ENCODE data around the gene FCHSD2.
"Not testable (repeated sequence)": the region's sequence is repeated elsewhere in the genome, so short reads cannot be mapped to it uniquely, and the experiment has no call there.

The FCHSD2 gene

DNA sequence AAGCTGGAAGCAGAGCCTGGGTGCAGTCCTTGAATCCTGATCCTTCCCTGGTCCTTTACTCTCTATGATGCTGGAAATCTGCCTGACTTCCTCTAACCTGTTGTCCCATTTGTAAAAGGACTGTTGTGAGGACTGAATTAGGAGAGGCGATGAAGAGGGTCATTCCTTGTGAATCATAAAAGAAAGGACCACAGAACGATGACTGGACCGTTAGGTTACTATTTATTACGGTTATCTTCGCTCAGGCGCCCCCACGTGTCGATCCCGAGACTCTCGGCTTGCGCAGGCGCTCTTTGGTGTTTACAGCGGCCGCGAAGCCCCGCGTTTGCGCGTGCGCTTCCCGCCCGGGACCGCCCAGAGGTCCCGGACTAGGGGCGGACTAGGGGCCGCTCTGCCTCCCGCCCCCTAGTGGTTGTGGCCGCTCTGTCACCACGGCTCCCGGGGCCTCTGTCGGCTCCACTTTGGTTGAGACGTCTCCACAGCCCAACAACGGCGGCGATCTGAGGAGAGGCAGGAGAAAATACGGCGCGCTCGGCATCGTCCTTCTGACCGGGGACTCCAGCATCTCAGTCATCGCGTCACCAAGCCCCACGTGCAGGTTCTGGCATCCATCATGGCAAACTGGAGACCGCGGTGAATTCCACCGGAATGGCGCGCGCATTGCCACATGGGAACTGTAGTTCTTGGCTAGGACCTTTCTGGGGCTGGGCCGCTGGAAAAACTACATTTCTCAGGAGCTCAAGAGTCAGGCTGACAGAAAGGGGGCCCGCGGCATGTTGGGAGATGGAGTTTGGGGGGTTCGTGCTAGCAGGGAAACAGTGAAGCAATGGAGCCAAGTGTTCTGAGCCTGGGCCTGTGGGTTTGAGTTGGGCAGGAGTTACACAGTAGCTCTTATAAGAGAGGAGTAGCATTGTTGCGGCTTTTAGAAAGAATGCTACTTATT is 348.4 kb downstream of the FCHSD2 start, which contains the start of gene STARD10:
TSS of gene STARD10 (minus strand) at position 623 of the 943 bp plus-strand sequence. CDS start 12,866 bp downstream, outside the sequence.
- peak within 1 kb of the TSS; percentile 90 for H3K27ac ChIP-seq (ENCODE audit: low read length)
- H3K36me3 ChIP-seq (ENCODE audit: control insufficient read depth in 2 of 2, insufficient read depth in 2 of 2, low read length in 2 of 2), result no peaks in the 10 kb centered on the region
- no peaks in the 10 kb centered on the region for H3K9me3 ChIP-seq (ENCODE audit: control insufficient read depth in 2 of 2, low read length in 2 of 2)
- H3K4me3 ChIP-seq (ENCODE audit: low read length in 2 of 2), result peak within 1 kb of the TSS; percentile 86 to 90
- no peaks in the 10 kb centered on the region for H3K27me3 ChIP-seq (ENCODE audit: control insufficient read depth in 1 of 2, insufficient read depth in 2 of 2, low read length in 2 of 2)
- peaks cover 19% of the 10 kb centered on the region for H3K4me1 ChIP-seq (ENCODE audit: control insufficient read depth, insufficient read depth, low read length)
- peak within 1 kb of the TSS; percentile 69 to 75 for H3K9ac ChIP-seq (ENCODE audit: low read length in 2 of 2)

DNA sequence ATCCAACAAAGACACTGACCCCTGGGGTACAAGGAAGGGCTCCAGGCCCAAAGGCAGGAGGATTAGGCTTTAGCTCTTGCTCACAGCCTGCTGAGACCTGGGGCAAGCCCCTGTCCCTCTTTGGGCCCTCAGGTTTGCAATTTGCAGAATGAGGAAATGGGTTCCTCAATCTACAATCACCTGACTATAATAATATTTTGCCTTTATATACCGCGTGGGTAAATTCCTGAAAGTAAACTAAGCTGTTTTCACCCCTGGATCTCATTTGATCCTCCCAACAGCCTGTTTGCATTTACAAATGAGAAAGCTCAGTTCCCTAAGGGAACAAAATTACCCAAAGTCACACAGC is 349.1 kb downstream of the FCHSD2 start:
- Histone ChIP-seq H3K27ac (ENCODE audit: low read length) (peak overlapping the region; percentile 90), H3K4me3 (ENCODE audit: low read length in 2 of 2) (peak overlapping the region; percentile 86 to 90), H3K9ac (ENCODE audit: low read length in 2 of 2) (peak overlapping the region; percentile 36 to 69), H3K36me3 (ENCODE audit: control insufficient read depth in 2 of 2, insufficient read depth in 2 of 2, low read length in 2 of 2) (no peaks in the 10 kb centered on the region), H3K27me3 (ENCODE audit: control insufficient read depth in 1 of 2, insufficient read depth in 2 of 2, low read length in 2 of 2) (no peaks in the 10 kb centered on the region), H3K9me3 (ENCODE audit: control insufficient read depth in 2 of 2, low read length in 2 of 2) (no peaks in the 10 kb centered on the region), H3K4me1 (ENCODE audit: control insufficient read depth, insufficient read depth, low read length) (peaks cover 19% of the 10 kb centered on the region)

GRCh38 chr11:72792437-72793021 is 349.6 kb downstream of the FCHSD2 start:
- Histone ChIP-seq H3K36me3 (ENCODE audit: control insufficient read depth in 2 of 2, insufficient read depth in 2 of 2, low read length in 2 of 2) (no peaks in the 10 kb centered on the region), H3K27me3 (ENCODE audit: control insufficient read depth in 1 of 2, insufficient read depth in 2 of 2, low read length in 2 of 2) (no peaks in the 10 kb centered on the region), H3K4me3 (ENCODE audit: low read length in 2 of 2) (no peak overlapping the region), H3K9ac (ENCODE audit: low read length in 2 of 2) (peak overlapping the region; percentile 51 to 69), H3K9me3 (ENCODE audit: control insufficient read depth in 2 of 2, low read length in 2 of 2) (no peaks in the 10 kb centered on the region), H3K4me1 (ENCODE audit: control insufficient read depth, insufficient read depth, low read length) (peaks cover 19% of the 10 kb centered on the region), H3K27ac (ENCODE audit: low read length) (peak overlapping the region; percentile 90)

- not testable (repeated sequence) for H3K36me3 ChIP-seq (ENCODE audit: control insufficient read depth in 2 of 2, insufficient read depth in 2 of 2, low read length in 2 of 2); H3K9ac ChIP-seq (ENCODE audit: low read length in 2 of 2); H3K4me3 ChIP-seq (ENCODE audit: low read length in 2 of 2); H3K9me3 ChIP-seq (ENCODE audit: control insufficient read depth in 2 of 2, low read length in 2 of 2); H3K27ac ChIP-seq (ENCODE audit: low read length); H3K27me3 ChIP-seq (ENCODE audit: control insufficient read depth in 1 of 2, insufficient read depth in 2 of 2, low read length in 2 of 2)
- H3K4me1 ChIP-seq (ENCODE audit: control insufficient read depth, insufficient read depth, low read length), result peaks cover 19% of the 10 kb centered on the region
Measured at GRCh38 chr11:72791228-72791627, 350.9 kb downstream of the FCHSD2 start.

DNA sequence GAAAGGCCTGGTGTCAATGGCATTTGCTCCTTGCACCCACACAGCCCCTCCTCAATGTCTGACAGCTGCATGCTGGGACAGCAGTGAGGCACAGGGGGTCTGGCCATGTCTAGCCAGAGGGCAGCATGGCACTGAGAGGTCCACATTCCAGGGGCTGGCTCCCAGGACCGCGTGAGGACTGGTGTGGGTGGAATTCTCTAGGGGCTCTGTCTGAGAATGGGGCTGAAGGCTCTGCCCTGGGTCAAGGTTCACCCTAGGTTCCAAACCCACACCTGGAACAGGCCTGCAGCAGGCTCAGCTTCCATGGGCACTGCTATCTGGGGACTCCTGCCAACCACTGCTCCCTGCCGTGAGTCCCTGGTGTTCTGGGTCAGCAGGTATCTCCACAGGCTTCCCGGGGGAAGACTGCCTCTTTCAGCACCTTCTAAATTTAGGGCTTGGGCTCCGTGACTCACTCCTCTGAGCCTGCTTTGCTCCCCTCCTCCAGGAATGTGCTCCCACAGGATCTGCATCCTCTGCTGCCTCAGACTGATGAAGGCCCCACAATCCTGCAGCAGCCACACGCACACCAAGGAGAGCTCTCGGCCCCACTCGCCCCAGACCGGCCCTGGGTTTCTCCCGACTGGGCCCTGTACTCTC is 352.5 kb downstream of the FCHSD2 start:
- H3K4me3 ChIP-seq (ENCODE audit: low read length in 2 of 2), result no peak overlapping the region
- H3K9ac ChIP-seq (ENCODE audit: low read length in 2 of 2), result no peak overlapping the region
- peaks cover 18% of the 10 kb centered on the region for H3K4me1 ChIP-seq (ENCODE audit: control insufficient read depth, insufficient read depth, low read length)
- no peaks in the 10 kb centered on the region for H3K27me3 ChIP-seq (ENCODE audit: control insufficient read depth in 1 of 2, insufficient read depth in 2 of 2, low read length in 2 of 2)
- no peaks in the 10 kb centered on the region for H3K9me3 ChIP-seq (ENCODE audit: control insufficient read depth in 2 of 2, low read length in 2 of 2)
- no peaks in the 10 kb centered on the region for H3K36me3 ChIP-seq (ENCODE audit: control insufficient read depth in 2 of 2, insufficient read depth in 2 of 2, low read length in 2 of 2)
- no peak overlapping the region for H3K27ac ChIP-seq (ENCODE audit: low read length)

GRCh38 chr11:72788241-72788640 is 353.9 kb downstream of the FCHSD2 start:
- no peaks in the 10 kb centered on the region for H3K36me3 ChIP-seq (ENCODE audit: control insufficient read depth in 2 of 2, insufficient read depth in 2 of 2, low read length in 2 of 2)
- no peak overlapping the region for H3K4me3 ChIP-seq (ENCODE audit: low read length in 2 of 2)
- peaks cover 8% of the 10 kb centered on the region for H3K4me1 ChIP-seq (ENCODE audit: control insufficient read depth, insufficient read depth, low read length)
- H3K27ac ChIP-seq (ENCODE audit: low read length), result no peak overlapping the region
- H3K27me3 ChIP-seq (ENCODE audit: control insufficient read depth in 1 of 2, insufficient read depth in 2 of 2, low read length in 2 of 2), result no peaks in the 10 kb centered on the region
- H3K9ac ChIP-seq (ENCODE audit: low read length in 2 of 2), result no peak overlapping the region
- no peaks in the 10 kb centered on the region for H3K9me3 ChIP-seq (ENCODE audit: control insufficient read depth in 2 of 2, low read length in 2 of 2)

GRCh38 chr11:72787216-72788104 is 354.7 kb downstream of the FCHSD2 start:
- Histone ChIP-seq H3K36me3 (ENCODE audit: control insufficient read depth in 2 of 2, insufficient read depth in 2 of 2, low read length in 2 of 2) (no peaks in the 10 kb centered on the region), H3K27me3 (ENCODE audit: control insufficient read depth in 1 of 2, insufficient read depth in 2 of 2, low read length in 2 of 2) (no peaks in the 10 kb centered on the region), H3K27ac (ENCODE audit: low read length) (no peak overlapping the region), H3K9ac (ENCODE audit: low read length in 2 of 2) (no peak overlapping the region), H3K4me3 (ENCODE audit: low read length in 2 of 2) (no peak overlapping the region), H3K4me1 (ENCODE audit: control insufficient read depth, insufficient read depth, low read length) (peaks cover under 1% of the 10 kb centered on the region), H3K9me3 (ENCODE audit: control insufficient read depth in 2 of 2, low read length in 2 of 2) (no peaks in the 10 kb centered on the region)

All from stomach smooth muscle (tissue), 2 donors.